ENCODE measurements around the gene SEMA5B. TPM values are rescaled to one million over a fixed set of nuclear protein-coding genes. Genes with fewer than 3 reads are reported as not detected.
A peak's percentile ranks its signal among the peaks of the same experiment; 100 is the strongest.

The SEMA5B gene
- total RNA-seq, 1 donor from 2014 or later, result 10.1 TPM

DNA sequence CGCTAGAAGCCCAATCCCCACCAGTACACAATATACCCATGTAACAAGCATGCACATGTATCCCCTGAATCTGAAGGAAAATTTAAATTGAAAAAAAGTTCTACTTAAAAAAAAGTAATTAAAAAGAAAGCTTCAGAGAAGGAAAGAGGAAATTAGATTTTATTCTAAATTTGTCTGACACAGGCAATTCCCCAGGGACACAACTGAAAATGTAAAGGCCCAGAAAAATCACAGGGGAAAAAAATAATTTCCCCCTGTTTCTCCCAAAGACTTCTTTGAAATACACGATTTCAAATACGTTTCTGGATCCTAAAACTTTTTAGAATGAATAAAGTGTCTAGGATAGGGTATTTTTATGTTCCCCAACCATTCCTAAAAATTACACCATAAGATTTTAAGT, 42.9 kb downstream of the SEMA5B start:
- intact Hi-C loops (cut with DNase I), result no loop called here
- ATAC-seq (no peak), DNase-seq (ENCODE audit: low spot score) (no peak)

DNA sequence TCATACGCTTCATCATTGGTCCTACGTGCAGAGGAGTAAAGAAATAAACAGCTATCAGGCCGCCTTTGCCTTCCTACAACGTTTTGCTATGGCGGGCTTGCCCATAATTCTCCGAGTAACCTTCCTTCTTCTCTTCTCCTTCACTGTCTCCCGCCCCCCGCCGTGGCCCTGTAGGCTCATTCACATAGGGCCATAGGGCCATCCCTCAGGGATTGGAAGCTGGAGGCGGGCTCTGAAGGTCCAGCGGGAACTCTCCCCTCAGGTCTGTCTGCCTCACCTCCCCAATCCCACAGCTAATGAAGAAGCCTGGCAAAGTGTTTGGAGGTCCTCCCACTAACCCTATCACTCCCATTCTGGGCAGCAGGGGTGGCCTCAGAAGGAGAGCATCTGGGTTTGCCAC, 43.6 kb downstream of the SEMA5B start:
- DNase-seq (ENCODE audit: low spot score), result no peak
- intact Hi-C loops (cut with DNase I), result no loop called here
- ATAC-seq, result no peak

DNA sequence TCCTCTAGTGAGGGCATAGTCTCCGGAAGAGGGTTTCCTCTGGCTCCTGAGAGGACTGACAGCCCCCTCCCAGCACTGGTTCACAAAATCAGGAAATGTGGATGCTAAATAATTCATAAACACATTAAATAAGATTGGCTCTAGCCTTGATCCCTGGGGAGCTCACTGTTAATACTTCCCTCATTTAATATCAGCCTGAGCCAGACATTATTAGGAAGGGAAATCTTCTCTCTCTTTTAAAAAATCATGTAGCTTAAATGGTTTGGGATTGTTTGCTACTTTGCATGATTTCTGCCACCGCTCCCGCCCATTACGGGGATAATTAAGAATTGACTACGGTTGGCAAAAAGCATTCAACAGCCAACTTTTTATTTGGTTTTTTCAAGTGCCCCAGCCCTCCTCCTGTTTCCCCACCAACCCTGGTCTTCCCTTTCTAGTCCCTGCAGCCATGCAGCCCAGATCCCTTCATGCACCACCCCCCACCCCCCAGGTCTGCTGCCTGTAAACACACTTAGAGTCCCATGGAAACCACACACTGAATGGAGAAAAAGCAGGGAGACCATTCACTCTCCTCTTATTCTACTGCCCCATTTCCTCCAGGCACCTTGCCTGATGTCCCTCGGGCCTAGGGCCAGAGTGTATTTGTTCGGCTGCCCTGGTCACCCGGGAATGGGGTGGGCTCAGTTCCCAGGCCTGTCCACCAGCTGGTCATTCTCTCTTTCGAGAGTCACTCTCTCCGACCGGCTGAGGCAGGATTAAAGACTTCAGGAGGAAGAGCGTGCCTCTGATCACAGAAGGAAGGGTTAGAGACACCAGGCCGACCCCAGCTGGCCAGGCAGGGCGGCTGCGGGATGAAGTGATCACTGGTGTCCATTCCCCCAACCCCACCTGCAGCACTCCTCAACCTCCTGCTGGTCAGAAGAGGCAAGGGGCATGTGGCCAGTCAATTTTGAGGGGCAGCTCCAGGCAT, 45.1 kb downstream of the SEMA5B start:
- ATAC-seq (no peak), DNase-seq (ENCODE audit: low spot score) (no peak)
- intact Hi-C loops (cut with DNase I), result no loop called here

DNA sequence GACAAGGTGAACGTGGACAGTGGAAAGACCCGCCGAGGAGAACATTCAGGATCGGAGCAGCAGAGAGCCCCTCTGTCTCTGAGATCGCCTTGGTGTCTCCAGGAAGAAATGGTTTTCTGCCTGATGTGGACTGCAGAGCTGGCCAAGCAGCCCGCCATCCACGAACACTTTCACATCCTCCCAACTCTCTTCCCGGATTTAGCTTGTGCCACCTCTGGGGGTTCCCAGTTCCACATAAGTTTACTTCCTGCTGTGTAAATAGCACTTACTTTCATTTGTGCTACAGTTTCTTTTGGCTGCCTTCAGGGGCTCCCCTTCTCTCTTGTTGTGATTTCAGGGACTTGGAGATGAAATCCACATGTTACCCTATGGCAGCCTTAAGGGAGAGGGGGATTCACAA, 48.4 kb downstream of the SEMA5B start:
- intact Hi-C loops (cut with DNase I), result no loop called here
- DNase-seq (ENCODE audit: low spot score), result no peak
- no peak for ATAC-seq

DNA sequence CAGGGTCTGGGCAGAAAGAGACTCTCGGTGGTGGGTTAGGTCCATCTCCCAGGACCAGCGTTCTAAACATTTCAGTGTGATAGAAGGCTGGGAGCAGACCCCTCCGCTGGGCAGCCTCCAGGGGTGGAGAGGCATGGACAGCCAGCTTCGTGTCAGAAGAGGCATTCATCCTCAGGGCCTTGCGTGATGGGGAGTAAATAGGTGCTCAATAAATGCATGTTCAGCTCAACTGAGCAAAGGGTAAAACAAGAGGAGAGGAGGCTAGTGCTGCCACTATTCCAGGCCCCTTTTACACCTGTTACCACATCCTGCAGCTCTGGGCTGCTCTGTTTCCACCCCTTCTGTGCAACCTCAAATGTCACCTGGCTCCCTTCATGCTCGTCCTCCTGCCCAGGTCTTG, 49.0 kb downstream of the SEMA5B start:
- ATAC-seq (no peak), DNase-seq (ENCODE audit: low spot score) (no peak)
- intact Hi-C loops (cut with DNase I), result no loop called here

DNA sequence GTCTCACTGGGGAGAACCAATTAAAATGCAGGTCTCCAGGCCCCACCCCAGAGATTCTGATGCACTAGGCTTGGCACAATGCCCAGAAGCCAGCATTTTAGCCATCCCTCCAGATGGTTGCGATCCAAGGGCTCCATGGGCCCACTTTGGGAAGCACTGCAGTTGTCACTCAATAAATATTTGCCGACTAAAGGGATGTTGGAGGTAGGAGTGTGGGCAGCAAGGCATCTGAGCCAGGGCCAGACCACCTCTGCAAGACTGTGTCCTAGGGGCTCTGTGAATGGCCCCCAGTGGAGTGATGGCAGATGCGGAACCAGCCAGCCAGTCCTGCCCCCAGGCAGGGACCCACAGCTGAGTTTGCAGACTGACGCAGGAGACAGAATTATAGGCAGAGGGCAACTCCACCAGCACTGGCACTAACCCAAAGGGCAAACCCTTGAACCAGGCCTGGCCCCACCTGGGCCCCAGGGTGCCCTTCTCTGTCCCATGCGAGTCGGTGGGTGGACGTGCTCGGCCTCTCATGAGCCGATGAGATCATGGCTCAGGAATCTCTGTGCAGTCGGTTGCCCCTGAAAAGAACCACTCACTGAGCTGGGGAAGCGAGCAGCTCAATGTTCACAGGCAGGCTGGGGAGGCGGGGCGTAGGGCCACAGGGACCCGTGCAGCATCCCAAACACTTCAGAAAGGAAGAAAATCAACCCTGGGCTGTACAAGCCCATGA, 49.7 kb downstream of the SEMA5B start:
- intact Hi-C loops (cut with DNase I), result no loop called here
- ATAC-seq, result peak; percentile 62
- no peak for DNase-seq (ENCODE audit: low spot score)

DNA sequence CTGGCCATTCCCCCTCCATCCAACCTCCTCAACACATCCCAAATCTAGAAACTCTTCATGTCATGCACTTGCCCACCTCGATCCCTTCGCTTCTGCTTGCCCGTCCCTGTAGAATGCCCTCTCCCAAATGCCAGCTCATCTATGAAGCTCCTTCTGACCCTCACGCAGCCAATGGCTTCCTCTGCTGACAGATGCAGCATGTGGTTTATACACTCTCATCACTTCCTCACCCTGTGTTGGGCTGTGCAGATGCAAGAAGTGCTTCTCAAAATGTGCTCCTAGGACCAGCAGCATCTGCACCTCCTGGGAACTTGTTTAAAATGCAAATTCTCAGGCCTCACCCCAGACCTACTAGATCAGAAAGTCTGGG, 51.7 kb downstream of the SEMA5B start:
- no peak for DNase-seq (ENCODE audit: low spot score)
- intact Hi-C loops (cut with DNase I), result no loop called here
- ATAC-seq, result no peak

DNA sequence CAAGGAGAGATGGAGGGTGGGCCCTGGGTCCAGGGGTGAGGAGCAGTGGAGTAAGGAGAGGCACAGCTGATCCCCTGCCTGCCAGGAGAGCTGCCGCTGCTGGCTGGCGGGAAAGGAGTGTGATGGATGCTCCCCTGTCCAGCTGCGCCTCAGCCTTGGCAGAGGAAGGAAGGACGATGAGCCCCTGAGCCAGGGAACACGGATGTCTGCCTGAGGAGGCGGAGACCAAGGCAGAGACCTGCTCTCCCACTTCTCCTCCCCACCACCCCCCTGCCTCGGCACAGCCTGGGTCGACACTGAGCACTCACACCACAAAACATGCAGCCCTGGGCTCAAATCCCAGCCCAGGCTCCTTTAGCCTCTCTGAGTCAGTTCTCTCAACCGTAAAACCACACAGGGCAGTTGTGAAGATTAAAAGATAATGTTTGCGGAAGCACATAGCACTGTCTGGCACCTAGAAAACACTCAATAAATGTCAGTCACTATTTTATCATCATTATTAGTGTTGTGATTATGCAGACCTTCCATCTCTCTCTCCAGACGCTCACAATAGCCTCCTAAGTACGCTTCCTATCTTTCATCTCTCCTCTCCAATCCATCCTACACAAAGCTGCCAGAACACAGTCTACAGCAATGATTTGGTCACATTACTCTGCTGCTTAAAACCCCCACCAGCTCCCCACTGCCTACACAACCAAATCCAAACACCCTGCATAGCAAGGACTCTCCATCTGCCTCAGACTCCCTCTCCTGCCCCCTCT, 52.2 kb downstream of the SEMA5B start:
- intact Hi-C loops (cut with DNase I), result no loop called here
- no peak for DNase-seq (ENCODE audit: low spot score)
- peak; percentile 47 for ATAC-seq

DNA sequence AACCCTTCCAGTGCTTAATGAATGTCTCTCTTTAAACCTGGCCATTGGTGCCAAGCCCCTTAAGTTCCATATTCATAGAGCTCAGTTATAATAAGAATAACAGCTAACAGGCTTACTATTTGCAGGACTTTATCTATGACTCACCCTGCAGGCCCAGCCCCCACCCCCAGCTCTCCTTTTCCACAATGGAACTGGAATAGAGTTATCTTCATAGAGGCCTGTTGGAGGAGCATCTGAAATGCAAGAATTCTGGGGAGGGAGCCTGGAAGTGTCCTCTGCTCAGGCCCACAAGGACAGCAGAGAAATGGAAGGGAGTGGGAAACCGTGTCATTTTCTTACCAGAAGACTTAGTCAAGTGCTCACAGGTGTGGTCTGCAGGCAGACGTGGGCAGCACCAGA, 52.8 kb downstream of the SEMA5B start:
- ATAC-seq, result no peak
- DNase-seq (ENCODE audit: low spot score), result no peak
- intact Hi-C loops (cut with DNase I), result no loop called here

DNA sequence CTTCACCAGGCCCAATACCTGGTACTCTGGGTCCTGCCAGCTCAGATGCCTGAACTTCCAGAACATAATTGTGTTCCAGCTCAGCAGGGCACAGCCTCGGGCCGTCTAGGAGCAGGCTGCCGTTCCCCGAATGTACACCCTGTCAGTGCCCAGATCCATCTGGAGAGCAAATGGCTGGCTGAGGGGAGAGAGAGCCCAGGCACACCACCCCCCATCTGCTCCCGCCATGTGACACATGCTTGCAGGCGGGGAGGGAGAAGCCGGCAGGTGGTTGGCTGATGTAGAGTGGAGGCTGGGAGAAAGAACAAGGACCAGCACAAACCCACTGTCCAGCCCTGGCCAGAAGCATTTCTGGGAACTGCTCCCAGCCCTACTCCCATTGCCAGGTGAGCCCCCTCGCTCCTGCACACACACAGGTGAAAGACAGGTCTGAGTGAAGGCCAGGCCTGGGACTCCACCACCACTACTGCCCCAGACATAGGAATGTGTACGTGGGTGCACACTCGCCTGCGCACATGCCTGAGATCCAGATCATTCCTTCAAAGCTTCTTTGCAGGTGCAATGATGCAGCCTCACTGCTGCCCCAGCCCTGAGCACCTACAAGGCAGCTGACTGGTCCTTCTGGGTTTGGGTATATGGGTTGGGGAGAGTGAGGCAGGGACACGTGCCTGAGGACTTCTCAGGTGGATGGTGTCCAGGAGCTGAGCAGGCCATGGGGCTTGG, 53.5 kb downstream of the SEMA5B start:
- DNase-seq (ENCODE audit: low spot score) (no peak), ATAC-seq (no peak)
- intact Hi-C loops (cut with DNase I), result no loop called here

DNA sequence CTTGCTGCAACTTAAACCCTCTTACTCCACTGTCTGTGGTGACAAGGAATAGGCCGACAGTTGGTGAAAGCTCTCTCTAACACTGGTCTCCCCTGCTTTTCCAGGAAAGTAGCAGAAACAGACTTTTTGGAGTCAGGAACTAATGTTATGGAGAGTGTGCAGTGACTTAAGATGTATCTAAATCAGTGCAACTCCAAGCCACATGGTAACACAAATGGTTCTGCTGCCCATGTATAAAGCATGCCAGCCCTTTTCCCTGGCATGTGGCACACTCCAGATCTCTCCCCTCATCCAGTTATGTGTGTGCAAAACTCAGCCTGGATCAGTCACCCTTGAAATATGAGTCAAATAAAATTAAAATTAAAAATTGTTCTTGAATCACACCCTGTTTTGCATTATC, 55.4 kb downstream of the SEMA5B start:
- ATAC-seq (no peak), DNase-seq (ENCODE audit: low spot score) (no peak)
- intact Hi-C loops (cut with DNase I), result no loop called here

DNA sequence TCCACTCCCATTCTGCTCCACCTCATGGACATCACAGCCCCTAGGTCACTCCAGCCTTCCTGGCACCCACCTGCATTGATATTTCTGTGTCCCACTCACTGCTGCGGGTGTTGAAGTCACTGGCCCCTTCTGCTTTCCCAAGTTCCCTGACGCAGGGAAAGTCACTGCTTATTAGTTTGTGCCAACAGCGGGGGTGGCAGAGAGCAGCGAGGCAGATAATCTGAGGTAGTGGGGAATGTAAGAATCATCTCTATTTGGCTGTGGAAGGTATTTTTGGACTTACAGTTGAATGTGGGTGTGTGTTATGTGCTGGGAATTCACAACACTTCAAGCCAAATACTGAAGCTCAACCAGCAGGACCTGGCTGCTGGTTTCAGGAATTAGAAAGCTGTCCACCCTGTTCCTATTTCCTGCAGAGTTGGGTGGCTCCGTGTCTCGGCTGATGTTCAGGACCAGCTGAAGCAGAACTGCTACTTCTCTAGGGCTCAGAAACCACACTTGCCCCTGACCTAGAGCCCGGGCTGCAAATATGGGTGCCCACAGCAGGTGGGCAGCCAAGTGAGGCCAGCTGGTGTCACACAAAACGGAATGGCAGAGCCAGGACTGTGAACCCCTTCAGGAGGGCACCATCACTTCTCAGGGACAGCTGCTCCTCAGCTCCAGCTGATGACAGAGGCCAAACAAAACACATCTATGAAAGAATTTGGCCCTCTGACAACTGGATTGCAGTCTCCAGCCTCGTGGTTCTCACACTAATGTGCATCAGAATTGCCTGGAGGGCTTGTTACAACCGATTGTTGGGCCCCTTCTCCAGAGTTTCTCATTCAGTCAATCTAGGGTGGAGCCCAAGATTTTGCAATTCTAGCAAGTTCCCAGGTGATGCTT, 57.7 kb downstream of the SEMA5B start:
- no peak for DNase-seq (ENCODE audit: low spot score)
- peak; percentile 86 for ATAC-seq
- intact Hi-C loops (cut with DNase I), result no loop called here

DNA sequence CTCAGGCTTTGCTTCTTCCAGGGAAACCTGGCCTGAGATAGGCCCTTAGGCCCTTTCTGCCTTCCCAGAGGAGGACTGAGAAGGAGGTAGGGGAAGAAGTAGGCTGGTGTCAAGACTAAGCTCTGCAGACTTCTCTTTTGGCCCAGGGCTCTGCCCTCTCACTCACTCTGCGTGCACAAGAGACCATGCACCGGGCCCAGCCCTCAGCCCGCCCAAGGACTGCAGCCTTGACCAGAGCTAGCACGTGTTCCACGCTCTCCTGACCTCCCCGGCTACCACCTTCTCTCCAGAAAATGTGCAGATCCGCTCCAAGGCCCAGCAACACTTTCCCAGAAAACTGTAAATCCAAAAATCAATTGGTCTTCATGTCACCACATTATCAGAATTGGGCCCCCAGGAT, 59.8 kb downstream of the SEMA5B start:
- intact Hi-C loops (cut with DNase I), result no loop called here
- ATAC-seq, result no peak
- DNase-seq (ENCODE audit: low spot score), result no peak

DNA sequence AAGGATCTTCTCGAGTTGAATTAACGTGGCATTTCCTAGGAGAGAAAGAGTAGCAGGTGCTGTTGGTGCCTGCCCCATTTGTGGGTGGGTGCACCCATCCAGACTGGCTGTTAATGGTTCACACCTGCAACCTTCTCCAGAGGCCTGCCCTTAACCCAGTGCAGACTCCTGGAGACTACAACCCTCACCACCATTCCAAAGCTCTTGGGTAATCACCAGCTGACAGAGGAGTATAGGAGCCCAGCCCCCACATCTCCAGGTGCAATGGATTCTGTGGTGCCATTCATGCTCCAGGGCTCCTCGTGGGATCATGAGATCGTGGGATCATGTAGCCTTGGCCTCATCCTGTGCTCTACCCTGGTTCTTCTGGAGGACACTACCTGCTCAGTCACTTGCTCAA, 60.2 kb downstream of the SEMA5B start:
- no peak for ATAC-seq
- no peak for DNase-seq (ENCODE audit: low spot score)
- intact Hi-C loops (cut with DNase I), result no loop called here

DNA sequence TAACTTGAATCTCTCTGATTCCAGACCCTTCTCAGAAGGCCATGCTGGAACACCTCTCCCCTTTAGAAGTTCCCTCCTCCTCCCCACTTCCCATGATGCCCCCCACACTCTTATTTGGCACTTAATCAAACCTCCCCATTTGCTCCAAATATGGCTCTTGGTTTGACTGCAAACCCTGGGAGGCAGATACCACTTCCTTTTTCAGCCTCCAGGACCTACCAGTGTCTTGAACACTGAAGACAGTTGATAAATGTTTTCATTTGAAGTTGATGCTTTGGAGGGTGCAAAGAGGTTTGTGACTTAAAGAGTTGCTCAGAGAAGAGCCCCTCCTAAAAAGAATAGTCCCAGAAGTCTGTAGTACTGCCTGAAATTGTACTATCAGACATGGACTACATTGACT, 61.5 kb downstream of the SEMA5B start:
- ATAC-seq (no peak), DNase-seq (ENCODE audit: low spot score) (no peak)
- intact Hi-C loops (cut with DNase I), result no loop called here

DNA sequence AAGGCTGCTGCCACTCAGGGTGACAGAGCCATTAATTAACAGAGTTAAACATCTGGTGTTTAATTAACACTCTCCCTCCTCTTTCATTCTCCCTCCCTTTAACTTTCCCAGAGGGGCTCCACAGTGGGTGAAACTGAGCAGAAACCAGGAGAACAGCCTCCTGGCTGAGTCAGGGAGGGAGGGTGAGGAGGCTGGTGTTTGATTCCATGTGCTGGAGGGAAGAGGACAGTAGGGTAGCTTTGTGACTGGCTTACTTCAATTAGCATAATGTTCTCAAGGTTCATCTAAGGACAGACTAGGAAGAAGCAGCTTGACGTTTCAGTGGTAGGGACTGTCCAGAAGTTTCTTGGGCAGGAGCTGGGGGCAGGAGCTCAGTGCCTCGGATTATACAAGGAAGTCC, 62.8 kb downstream of the SEMA5B start:
- intact Hi-C loops (cut with DNase I), result no loop called here
- DNase-seq (ENCODE audit: low spot score), result no peak
- no peak for ATAC-seq

DNA sequence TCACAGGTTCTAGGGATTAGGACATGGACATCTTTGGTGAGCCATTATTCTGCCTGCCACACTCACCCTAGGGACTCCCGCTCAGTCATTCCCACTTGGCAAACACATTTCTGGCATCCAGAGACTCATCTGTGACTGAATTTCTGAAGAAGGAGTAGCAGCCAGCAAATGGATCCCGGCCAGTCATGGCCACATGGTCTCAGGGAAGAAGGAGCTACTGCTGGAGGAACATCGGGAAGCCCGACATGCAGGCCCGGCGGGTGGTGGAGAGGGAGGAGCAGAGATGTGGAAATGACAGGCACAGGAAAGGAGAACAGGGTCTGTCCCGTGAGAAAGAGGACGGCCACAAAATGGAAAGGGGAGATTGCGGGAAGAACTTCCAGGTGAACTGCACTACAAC, 65.4 kb downstream of the SEMA5B start:
- intact Hi-C loops (cut with DNase I), result no loop called here
- no peak for DNase-seq (ENCODE audit: low spot score)
- ATAC-seq, result no peak

DNA sequence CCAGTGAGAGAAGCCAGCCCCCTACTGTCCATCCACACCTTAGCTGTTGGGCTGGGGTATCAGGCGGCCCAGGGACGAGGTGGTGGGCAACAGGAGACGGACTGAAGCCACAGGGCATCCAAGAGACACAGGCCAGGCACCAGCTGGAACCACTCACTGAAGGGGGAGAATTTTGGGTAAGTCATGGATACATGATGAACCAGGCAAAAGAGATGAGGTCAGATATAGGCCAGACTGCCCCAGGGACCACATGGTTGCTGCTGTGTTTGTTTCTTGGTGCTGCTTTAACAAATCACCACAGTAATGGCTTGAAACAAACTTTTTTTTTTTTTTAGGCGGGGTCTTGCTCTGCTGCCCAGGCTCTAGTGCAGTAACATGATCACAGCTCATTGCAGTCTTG, 66.4 kb downstream of the SEMA5B start:
- DNase-seq (ENCODE audit: low spot score) (no peak), ATAC-seq (no peak)
- intact Hi-C loops (cut with DNase I), result no loop called here

All from sciatic nerve (tissue), 2 donors.